ENCODE data around the gene ADGRA1.

DNA sequence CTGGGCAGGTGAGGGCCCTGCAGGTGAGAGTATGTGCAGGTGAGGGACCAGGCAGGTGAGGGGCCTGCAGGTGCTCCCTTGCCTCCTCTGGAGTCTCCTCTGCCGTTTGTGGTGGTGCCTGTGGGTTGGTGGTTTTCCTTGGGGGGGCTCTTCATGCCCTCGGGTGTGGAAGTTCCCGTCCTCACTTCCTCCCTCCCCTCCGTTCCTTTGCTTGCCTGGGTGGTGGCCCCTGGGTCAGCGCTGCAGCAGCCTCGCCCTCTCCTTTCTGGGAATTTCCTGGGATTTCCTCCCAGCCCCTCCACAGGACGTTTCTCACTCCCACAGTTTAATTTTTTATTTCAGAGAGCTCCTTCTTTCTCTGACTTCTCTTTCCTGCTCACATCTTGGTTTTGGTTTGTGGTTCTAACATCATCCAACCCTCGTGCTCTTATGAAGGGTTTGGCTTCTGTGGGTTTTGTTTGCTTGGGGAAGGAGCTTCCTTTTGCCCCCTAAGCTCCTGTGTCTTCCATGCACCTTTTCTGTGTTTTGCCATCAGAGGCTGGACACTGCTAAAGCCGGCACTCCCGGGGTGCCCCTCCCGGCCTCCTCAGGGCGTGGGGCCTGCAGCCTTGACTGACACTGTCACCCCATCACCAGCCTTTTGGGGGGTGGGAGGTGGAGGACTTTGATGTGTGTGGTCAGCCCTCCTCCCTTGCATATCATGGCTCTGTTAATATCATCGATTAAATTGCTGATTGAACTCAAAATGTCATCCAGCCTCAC is 29.2 kb upstream of the ADGRA1 start:
- TF ChIP-seq, protein P1, sequence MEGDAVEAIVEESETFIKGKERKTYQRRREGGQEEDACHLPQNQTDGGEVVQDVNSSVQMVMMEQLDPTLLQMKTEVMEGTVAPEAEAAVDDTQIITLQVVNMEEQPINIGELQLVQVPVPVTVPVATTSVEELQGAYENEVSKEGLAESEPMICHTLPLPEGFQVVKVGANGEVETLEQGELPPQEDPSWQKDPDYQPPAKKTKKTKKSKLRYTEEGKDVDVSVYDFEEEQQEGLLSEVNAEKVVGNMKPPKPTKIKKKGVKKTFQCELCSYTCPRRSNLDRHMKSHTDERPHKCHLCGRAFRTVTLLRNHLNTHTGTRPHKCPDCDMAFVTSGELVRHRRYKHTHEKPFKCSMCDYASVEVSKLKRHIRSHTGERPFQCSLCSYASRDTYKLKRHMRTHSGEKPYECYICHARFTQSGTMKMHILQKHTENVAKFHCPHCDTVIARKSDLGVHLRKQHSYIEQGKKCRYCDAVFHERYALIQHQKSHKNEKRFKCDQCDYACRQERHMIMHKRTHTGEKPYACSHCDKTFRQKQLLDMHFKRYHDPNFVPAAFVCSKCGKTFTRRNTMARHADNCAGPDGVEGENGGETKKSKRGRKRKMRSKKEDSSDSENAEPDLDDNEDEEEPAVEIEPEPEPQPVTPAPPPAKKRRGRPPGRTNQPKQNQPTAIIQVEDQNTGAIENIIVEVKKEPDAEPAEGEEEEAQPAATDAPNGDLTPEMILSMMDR (conservative IDR thresholded peaks at IDR 0.05; ENCODE audit: low read length): no peak
- TF ChIP-seq EZH2phosphoT487 (IDR thresholded peaks at IDR 0.05; ENCODE audit: borderline replicate concordance): no peak
